T1000 (cell line): ENCODE data around the gene PLVAP.

ENCODE experiments used
- DNase-seq: peaks from one replicate; lab custom pipeline; 2025; ENCODE audit warnings: mixed read lengths; lab: John Stamatoyannopoulos, UW

The PLVAP gene

DNA sequence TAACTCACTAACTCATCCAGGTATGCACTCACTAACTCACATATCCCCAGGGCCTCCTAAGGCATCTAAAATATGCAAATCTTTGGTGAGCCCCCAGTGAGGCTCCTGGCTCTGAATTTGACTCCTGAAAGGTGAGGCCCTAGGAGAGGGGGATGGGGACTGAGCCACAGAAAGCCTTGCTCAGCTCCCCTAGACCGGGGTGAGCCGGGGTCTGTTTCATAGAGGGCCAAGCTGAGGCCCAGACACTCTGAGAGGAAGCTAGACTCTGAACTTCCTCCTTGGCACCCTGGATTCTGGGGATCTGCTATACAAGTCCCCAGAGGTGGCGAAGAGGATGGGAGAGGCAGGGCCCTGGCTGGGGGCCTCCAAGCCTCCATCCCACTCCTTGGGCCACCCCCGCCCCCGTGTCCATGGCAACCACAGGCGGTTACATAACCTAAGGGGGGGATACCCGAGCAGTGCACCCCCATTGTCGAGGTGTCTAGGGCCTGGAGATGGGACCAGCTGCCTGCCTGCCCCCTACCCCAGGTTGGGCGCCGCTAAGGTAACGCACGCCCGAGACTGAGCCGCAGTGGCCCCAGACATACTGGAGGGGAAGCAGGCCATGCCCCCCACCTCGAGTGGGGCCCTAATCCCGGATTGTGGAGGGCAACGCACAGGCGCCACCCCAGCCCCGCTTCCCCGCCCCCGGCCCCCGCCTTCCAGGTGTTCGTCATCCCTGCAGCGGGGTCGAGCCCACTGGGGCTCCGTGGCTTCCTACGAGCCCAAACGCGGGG is 74.6 kb downstream of the PLVAP start:
- DNase-seq = no peak
